GM18502 (cell line): ENCODE results near the gene SHLD1.
"Not testable (repeated sequence)": the region's sequence is repeated elsewhere in the genome, so short reads cannot be mapped to it uniquely, and the experiment has no call there.

Experiments
- ATAC-seq: cut with Tn5 transposase; IDR thresholded peaks from one replicate; pipeline ENCODE4 v1.9.1; 2021; ENCODE audit warnings: mild to moderate bottlenecking; ENCODE audit not compliant: unreplicated experiment, poor library complexity

SHLD1 gene

DNA sequence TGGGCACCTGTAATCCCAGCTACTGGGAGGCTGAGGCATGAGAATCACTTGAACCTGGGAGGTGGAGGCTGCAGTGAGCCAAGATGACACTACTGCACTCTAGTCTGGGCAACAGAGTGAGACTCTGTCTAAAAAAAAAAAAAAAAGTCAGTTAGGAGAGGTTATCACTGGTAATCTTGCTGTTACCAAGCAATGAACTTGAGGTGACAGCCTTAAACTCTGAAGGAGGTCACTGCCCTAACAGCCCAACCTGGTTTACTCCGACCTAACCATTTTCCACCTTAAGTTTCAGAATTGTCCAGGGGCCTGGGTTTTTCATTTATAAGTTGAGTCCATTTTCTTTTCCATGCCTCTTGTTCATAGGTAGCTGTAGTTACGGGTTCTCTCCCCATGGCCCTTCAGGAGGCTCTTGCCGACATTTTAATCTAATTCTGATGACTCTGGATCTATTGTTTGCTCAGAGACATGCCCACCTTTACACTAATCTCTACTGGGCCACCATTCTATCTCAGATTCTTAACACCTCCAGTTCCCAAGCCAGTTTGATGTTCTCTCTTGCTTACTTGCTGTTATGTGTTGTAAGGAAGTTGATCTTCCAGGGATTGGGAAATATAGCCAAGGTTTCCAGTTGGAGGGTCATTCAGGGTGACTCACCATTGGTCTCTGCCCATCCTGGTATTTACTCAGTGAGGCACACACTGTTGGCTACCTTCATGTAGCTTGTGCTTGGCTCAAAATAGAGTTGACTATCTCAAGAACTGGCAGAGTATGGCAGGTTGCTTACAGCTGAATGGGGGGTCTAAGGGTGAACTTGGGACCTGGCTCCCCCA, 29.1 kb downstream of the SHLD1 start:
- no peak for ATAC-seq

DNA sequence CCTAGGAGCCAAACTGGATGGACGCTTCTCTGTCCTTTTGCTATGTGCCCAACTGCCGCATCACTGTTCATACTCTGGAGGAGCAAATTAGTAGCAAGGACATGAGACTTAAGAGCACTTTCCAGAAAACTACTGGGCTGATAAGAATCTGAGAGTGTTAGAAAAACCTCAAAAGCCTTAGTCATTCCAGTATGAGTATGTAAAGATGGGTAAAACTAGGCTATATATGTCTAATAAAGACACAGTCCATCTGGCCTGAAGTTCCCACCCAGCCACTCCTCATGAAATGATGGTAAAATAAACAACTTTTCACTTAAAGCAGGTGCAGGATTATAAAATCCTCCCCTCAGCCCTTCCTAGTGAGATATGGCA, 30.6 kb downstream of the SHLD1 start:
- peak; percentile 80 for ATAC-seq

DNA sequence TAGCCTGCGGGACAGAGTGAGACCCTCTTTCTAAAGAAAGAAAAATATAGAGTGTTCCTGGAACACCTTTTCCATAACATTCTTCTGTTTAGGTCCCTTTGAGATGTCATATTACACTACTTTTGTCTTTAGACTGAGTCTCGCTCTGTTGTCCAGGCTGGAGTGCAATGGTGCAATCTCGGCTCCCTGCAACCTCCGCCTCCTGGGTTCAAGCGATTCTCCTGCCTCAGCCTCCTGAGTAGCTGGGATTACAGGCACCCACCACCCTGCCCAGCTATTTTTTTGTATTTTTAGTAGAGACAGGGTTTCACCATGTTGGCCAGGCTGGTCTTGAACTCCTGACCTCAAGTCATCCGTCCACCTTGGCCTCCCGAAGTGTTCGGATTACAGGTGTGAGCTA, 31.2 kb downstream of the SHLD1 start:
- ATAC-seq: not testable (repeated sequence)

DNA sequence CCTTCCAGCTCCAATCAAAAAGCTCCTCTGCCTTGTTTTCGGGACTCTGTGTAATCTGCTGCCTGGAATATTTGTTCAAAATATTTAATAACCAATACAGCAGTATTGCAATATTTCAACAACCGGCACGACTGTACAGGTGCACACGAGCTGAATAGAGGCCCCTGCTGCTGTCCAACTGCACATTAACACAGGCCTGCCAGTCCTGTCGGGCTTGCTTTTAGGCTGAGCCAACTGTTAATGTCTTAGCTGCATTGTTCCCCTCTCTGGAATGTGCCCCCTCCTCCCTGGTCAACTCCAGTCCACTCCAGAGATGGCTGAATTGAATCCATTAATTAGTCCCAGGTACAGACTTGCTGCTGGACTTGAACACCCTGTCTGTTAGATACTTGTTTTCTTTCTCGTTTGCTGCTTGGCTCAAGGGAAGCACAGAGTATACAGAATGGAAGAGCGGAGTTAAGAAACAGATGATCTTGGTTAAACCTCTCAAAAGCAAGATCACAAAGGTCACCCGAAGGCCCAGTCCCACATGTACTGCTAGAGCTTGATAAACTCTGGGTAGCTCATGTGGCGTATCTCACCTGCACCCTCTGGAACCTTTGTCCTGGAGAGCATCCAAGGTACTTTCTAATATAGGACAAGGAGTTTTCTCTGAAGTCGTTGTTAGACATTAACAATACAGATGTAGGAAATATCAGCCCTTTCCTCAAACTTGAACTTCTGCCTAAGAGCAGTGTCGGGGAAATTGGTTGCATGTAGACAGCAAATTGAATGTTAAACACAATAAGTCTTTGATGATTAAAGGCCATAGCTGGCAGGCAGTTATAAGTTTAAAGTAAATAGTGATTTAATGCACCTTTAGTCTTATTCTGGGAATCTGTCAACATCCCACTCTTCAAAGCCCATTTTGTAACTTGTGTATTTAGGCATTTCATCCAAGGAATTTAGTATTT, 31.9 kb downstream of the SHLD1 start:
- ATAC-seq: no peak

DNA sequence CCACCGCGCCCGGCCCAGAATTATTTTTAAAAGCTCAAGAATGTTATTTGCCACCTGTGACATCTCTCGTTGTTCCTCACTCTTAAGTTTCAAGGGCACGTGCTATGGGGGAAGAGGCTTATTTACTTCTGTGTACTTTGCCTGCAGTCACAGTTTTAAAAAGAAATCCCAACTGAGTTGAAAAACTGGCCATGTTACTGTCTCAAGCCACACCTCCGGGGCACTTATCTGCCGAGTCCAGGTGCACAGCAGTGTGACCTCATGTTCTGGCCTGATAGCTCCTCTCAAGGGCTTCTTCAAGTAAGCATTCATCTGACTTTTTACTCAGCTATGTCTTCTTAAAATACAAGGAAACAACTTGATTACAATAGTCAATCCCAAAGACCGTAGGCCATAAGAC, 34.5 kb downstream of the SHLD1 start:
- ATAC-seq: no peak

DNA sequence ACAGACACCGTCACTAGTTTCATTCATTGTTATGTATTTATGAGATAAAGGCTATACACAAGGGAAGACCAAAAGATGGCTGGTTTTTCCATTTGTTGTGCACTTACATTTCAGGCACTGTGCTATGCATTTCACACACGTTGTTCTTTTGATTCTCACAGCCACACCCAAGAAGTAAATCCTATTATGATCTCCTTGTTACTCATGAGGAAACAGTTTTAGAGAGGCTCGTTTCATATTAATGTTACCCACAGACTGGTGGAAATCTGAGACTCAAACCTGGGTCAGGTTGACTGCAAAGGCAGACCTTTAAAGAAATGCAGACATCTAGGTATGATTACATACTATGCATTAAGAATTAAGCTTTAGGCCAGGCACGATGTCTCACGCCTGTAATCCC, 34.9 kb downstream of the SHLD1 start:
- no peak for ATAC-seq

DNA sequence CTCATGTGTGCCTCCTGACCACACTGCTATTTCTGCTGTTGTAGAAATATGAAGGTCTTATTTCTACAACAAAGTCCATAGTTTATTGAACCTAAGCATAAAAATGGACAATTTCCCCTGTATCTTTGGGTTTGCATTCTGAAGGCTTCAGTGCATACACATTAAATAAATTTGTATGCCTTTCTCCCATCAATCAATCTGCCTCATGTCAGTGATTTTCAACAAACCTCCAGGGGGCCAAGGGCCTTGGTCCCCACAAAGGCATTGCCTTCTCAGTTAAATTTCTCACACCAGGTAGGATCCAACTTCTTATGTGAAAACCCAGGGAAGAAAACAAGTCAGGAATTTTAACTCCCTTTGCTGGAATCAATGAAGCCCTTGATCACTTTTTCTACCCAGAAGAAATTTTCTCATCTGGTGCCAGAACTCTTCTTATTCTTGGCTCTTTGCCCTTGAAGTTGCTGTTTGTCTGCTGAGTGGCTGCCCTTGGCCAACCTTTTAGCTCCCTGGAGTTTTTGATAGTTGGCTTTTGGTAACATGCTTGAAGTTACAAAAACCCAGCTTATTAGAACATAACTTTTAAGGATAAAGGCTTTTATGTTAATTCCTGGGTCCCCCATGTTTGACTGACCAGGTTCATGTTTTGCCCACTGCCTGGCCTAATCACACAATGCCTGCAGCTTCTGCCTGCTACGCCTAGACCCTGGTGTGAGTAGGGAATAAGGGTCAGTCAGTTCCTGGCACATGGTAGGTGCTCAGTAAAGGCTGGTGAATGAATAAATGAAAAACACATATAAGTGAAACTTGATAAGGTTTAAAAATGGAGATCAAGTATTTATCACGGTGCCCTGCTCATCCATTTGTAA, 37.0 kb downstream of the SHLD1 start:
- no peak for ATAC-seq

DNA sequence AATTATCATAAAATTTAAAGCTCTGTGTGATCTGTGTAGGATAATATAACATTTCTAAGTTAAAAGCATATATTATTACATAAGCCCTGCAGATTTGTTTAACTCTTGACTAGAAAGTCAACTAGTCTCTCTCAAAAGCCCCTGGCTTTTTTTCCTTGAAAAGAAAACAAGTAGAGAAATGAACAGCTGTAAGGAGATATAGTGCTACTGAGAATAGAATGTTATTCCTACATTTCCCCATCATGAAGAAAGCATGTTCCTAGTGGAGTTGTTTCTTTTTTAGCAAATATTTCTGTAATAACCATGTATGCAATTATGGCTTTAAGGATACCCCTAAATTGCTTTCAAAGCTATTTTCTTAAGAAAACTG, 37.6 kb downstream of the SHLD1 start:
- ATAC-seq: no peak

DNA sequence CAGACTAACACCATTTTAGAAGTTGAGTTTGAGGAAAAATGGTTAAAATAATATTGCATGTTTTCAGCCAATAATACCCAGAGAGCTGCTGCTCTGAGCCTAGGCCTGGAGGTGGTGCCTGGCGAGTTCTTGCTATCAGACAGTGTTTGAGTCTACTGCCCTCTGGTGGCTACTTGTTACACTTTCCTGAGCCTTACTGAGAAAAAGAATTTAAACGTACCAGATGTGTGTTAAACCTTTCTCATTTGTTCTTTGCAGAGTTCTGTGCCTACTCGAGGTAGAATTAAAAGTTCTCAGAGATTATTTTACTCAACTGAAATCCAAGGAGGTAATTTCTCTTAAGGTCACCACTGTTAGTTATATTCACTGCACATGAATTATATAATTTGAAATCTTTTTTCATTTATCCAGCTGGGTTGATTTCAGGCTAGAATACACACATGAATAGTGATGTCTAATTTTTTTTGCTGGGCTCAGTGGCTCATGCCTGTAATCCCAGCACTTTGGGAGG, 38.2 kb downstream of the SHLD1 start:
- ATAC-seq: peak; percentile 74

DNA sequence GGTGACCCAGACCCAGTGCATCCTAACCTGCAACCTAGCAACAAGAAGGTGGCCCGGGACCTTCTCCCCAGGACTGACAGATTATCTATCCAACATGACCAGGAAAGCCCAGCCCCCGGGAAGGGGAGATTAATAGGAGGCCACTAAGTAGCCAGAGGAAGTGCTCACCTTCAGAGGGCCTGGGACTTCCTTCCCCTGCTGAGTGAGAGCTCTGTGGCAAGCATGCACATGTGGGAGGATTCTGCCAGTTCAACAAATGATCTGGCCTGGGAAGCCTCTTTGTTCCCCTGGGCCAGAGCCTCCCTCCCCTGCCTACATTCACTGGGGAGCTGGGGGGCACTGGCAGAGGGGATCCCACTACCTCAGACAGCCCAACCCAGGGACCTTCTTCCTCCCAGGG, 39.6 kb downstream of the SHLD1 start:
- no peak for ATAC-seq

DNA sequence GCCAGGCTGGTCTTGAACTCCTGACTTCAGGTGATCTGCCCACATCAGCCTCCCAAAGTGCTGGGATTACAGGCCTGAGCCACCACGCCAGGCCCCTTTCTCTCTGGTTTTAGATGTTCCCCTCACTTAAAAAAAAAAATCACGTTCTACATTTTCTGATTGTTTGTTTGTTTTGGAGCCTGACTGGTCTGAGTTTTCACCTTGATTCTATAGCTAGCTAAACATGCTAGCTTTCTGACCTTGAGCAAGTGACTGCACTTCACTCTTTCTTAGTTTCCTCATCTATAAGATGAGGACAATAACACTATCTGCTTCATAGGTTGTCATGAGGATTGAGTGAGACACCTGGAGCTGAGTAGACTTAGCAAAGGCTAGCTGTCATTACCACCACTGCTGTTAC, 43.7 kb downstream of the SHLD1 start:
- no peak for ATAC-seq

DNA sequence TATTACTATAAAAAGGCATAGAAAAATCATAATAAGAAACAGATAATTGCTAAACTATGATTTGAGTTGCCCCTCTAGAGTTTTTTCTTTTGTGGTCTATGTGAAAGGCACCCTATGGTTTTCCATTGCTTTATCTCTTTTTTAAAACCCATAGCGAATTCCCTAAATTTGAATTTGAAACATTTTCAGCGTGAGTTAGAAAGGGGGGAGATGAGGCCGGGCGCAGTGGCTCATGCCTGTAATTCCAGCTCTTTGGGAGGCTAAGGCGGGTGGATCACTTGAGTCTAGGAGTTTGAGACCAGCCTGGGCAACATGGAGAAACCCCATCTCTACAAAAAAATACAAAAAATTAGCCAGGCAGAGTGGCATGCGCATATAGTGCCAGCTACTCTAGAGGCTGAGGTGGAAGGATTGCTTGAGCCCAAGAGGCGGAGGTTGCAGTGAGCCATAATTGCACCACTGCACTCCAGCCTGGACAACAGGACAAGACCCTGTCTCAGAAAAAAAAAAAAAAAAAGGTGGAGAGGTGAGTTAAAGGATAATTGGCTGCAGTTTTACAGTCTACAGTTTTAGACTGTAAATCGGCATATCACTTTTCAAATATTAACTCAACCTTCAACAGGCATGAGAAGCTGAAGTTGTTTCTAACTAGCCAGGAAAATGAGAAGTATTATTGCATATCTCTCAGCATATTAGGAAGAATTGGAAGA, 46.3 kb downstream of the SHLD1 start:
- no peak for ATAC-seq

DNA sequence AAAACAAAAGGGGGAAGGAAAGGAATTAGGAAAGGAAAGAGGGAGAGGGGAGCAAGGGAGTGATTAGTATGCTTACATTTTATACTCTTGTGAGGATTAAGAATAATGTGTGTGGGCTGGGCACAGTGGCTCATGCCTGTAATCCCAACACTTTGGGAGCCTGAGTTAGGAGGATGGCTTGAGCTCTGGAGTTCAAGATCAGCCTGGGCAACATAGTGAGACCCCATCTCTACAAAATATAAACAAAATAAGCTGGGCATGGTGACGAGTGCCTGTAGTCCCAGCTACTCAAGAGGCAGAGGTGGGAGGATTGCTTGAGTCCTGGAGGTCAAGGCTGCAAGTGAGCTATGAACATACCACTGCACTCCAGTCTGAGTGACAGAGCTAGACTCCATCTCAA, 47.0 kb downstream of the SHLD1 start:
- no peak for ATAC-seq

DNA sequence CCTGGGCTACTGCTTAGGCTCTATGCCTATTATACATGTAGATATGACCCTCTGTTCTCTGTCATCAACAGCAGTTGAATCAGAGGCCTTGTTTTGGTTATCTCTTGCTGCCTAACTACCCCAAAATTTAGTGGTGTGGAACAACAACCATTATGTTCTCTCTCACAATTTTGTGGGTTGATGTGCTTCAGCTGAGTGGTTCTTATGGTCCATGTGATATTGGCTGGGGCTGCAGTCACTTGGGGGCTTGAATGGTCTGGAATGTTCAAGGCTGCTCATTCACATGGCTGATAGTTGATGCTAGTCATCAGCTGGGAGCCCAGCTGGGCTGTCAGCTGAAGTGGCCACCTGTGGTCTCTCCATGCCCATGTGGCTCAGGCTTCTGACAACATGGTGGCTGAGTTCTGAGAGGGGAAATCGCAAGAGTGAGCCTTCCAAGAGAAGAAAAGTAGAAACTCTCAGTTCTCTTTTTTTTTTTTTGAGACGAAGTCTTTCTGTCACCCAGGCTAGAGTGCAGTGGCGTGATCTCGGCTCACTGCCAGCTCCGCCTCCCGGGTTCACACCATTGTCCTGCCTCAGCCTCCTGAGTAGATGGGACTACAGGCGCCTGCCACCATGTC, 47.8 kb downstream of the SHLD1 start:
- ATAC-seq: peak; percentile 94

DNA sequence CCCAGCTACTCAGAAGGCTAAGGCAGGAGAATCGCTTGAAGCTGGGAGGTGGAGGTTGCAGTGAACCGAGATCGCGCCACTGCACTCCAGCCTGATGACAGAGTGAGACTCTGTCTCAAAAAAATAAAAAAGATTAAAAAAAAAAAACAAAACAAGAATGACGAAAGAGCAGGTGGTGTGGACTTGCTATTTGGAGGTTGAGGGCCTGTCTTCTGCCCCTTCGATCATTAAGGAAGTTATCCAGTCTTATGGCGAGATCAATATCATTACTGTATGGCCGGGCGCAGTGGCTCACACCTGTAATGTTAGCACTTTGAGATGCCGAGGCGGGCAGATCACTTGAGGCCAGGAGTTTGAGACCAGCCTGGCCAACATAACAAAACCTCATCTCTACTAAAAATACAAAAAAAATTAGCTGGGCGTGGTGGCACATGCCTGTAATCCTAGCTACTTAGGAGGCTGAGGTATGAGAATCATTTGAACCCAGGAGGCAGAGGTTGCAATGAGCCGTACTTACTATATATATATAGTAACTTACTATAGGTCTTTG, 53.6 kb downstream of the SHLD1 start:
- ATAC-seq: not testable (repeated sequence)

DNA sequence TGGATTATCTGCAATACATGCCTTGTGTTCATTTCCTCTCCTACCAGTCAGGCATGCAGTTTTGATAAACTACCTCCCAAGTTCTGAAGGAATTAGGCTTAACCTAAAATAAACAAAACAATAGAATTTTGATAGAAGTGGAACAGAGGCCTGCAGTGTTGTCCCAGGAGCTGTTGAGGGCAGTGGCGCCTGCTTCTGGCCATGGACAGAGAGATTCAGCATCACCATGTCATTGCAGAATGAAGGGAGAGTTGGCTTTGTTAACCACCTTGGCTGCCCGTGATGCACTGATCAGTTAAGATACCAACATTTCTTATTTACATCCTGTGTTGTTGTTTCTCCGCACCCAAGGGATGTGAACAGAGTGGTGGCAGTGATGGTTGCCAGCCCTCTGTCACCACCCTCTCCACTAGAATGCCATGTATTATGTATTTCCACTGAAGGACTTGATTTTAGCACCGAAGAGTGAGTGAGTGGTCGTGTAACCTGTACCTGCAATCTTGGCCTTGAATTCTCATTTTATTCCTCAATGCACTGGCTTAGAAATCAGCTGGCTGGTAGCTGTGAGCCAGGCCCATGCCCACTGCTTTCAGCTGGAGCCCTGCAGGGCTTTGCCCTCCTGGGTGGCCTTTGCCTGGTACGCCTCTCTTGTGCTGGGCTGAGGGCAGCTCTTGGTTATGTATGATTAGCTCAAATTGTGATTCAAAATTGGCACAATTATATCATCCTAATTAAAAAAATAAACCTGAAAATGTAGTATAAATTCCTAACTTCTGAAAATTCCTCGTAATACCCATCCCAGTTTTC, 56.5 kb downstream of the SHLD1 start:
- no peak for ATAC-seq

DNA sequence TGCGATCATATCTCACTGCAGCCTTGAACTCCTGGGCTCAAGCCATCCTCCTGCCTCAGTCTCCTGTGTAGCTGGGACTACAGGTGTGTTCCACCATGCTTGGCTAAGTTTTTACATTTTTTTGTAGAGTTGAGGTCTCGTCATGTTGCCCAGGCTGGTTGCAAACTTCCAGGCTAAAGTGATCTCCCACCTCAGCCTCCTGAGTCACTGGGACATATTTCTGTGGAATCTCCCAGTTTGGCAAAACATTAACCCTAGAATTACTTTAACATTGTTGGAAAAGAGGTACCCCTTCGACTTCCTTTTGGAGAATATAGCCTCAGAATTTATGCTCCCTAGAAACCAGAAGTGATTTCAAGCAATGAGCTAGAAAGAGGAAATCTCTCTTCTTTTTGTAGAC, 57.2 kb downstream of the SHLD1 start:
- no peak for ATAC-seq

DNA sequence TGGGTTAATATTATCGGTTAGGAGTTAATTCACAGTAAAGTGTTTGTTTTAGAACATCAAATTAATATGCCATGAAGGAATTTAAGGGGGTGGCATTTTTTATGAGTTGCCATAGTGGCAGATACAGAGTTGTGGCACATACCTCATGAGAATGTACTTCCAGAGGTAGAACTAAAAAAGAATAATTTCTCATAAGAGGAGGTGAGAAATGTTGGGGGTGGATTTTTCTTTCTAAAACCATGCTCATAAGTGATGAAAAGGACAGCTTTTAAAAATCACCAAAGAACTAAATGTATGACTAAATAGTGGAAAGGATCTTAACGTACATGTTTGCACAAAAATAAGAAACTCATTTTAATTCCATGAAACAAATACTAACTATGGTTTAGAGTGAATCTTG, 58.7 kb downstream of the SHLD1 start:
- ATAC-seq: no peak
